HTR-8/SVneo (cell line): ENCODE data around the gene HOXB5.

Source experiments
- DNase-seq: peaks from one replicate; pipeline ENCODE4 v3.0.0; 2011; ENCODE audit warnings: low spot score, mixed read lengths; ENCODE audit not compliant: insufficient read length
- FAIRE-seq: peaks from 2 replicates; lab custom pipeline; 2011; peaks lifted over from hg19 to GRCh38; lab: Jason Lieb, UNC

The HOXB5 gene

DNA sequence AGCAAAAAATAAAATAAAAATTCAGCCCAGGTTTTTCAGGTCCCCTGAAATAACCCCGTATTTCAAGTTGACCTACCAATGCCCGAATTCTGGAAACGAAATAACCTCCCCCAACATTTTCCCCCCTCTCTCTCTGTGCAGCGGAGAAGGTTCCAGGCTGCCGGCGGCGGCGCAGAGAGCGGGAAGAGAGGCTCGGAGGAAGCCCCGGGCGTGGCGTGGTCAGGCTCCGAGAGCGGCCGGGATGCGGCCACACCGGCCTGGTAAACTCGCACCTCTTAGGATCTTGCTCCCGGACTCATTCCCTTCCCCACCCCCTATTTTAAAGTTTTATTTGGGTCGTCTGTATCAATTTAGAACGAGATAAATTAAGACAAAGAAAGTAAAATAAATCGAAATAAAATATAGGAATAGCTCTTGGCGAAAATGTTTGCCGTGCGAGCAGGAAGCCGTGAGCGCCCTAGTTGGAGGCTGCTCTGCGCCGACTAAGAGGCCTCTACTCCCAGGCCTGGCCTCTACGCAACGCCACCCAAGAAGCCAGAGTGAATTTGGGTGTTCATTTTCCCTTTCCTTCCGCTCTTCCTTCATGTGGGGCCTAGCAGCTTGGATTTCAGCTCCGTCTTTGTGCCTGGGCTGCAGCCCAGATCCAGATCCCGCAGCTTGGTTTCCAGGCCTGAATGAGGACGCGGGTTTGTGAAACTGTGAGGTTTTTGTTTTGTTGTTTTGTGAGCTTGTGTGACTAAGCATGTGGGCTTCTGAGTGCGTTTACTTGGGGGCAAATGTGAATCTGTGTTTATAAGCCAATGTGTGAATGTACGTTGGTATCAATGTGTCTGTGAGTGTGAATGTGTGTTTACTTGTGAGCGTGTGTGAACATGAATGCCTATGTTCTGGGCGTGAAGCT is 12.7 kb upstream of the HOXB5 start:
- DNase-seq (no peak), FAIRE-seq (peak; percentile 88)

DNA sequence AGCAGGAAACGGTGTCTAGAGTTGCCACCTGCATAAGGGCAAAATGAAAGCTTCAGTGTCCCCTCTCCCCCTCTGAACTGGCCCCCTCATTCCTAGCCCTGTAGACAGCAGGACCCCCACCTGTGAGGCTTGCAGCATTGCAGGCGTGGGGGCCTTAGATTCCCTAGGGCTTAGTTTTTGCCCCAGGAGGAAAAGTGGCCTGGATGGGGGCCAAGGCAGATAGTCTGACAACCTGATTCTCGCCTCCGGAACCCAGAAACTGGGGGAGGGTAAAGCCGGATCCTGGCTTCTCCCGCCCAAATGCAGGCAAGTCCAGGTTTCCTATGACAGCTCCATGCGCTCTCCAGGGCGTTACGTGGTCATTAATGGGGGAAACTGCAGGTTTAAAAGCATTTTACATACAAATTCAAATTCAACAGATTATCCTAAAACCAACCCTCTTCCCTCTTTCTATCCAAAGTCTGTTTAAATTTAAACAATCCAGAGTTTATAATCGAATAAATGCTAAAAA is 11.9 kb upstream of the HOXB5 start:
- no peak for DNase-seq
- FAIRE-seq = peak; percentile 59

- FAIRE-seq = peak; percentile 9
- no peak for DNase-seq
Observed at GRCh38 chr17:48604770-48605329, 11.3 kb upstream of the HOXB5 start, which contains the start of gene HOXB6. Gene HOXB6, minus strand, starts transcription at chr17:48604986. Its CDS starts 6,836 bp downstream, at chr17:48598150.

GRCh38 chr17:48603959-48604769 is 10.6 kb upstream of the HOXB5 start:
- DNase-seq (peak; percentile 82), FAIRE-seq (peak; percentile 75)

GRCh38 chr17:48601539-48602425 is 8.2 kb upstream of the HOXB5 start:
- no peak for FAIRE-seq
- no peak for DNase-seq

- DNase-seq (no peak), FAIRE-seq (no peak)
Observed at GRCh38 chr17:48601207-48601538, 7.6 kb upstream of the HOXB5 start.

- DNase-seq = no peak
- no peak for FAIRE-seq
Observed at GRCh38 chr17:48600244-48601098, 6.9 kb upstream of the HOXB5 start.

GRCh38 chr17:48599354-48599753 is 5.8 kb upstream of the HOXB5 start:
- DNase-seq (no peak), FAIRE-seq (peak; percentile 23)

- peak; percentile 20 for FAIRE-seq
- DNase-seq = no peak
Observed at GRCh38 chr17:48598736-48599135, 5.2 kb upstream of the HOXB5 start.

GRCh38 chr17:48597778-48598631 is 4.4 kb upstream of the HOXB5 start:
- FAIRE-seq = peak; percentile 92

DNA sequence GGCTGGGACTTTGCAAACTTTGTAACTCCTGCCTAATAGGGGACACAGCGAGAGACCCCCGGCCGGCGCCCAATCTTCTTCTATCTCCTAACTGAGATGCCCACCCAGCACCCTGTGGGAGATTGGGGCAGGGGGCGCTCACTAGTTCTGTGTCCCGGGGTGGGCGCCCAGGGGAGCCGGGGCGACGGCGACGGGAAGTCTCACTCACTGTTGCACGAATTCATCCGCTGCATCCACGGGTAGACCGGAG is 3.9 kb upstream of the HOXB5 start:
- DNase-seq (no peak), FAIRE-seq (no peak)

More at GRCh38 chr17:48597778-48598631, 4.4 kb upstream of the HOXB5 start:
- DNase-seq = peak; percentile 61

- DNase-seq (no peak), FAIRE-seq (peak; percentile 55)
Observed at GRCh38 chr17:48596735-48597527, 3.4 kb upstream of the HOXB5 start.

DNA sequence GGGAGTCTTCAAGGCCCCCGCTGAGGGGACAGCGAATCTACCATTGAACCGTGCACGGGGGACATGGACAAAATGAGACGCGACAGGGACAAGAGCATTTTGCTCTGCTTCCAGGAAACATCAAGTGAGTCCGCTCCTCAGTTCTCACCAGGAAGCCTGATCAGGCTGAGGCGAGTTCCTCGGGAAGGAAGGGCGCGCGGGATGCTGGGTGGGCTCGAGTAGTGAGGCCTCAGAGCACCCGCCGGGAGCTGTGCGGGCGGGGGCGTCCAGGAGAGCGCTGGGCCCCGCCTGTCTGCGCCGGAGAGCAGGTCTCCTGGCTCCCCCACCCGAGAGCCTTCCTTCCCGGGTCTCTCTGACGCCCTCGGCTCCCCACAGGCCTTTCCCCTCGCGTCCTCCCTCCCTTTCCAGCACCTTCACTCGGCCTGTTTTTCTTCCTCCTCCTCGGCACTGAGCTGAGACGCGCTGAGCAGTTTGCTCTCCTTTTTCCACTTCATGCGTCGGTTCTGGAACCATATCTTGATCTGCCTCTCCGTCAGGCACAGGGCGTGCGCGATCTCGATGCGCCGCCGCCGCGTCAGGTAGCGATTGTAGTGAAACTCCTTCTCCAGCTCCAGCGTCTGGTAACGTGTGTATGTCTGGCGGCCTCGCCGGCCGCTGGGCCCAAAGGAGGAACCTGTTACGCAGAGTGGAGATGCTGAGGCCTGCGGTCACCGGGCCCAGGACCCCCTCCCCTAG is 2.6 kb upstream of the HOXB5 start:
- FAIRE-seq (peak; percentile 31), DNase-seq (no peak)

GRCh38 chr17:48595278-48595999 is 1.9 kb upstream of the HOXB5 start:
- FAIRE-seq (no peak), DNase-seq (no peak)

- FAIRE-seq (no peak), DNase-seq (no peak)
Observed at GRCh38 chr17:48594538-48595277, 1.1 kb upstream of the HOXB5 start.
